GM23338 (cell line): ENCODE results near the gene MKLN1. TPM values are rescaled to one million over a fixed set of nuclear protein-coding genes. Genes with fewer than 3 reads are reported as not detected.

Experiments used
- ATAC-seq: fragments of 200-7000 bp; cut with Tn5 transposase; 3 replicates; pipeline ENCODE4 v1.9.1; 2020
- DNase-seq: peaks from one replicate; pipeline ENCODE4 v3.0.0-alpha.2; 2015; ENCODE audit warnings: low spot score
- H2AFZ ChIP-seq: fragments of 200-600 bp; sonication (generic); 2 replicates; pipeline ENCODE4 v1.8.0; 2016; ENCODE audit warnings: antibody characterized with exemption, mild to moderate bottlenecking, moderate library complexity
- H3F3A ChIP-seq: fragments of 200-600 bp; sonication (generic); replicated peaks from 2 replicates; pipeline ENCODE4 v1.8.0; 2017; ENCODE audit warnings: antibody characterized with exemption, mixed run types, low read depth
- H3K27ac ChIP-seq: fragments of 200-600 bp; sonication (generic); 2 replicates; pipeline ENCODE4 v1.6.1; 2016; ENCODE audit warnings: low read depth
- H3K27me3 ChIP-seq: fragments of 200-600 bp; sonication (generic); 2 replicates; pipeline ENCODE4 v1.8.0; 2016; ENCODE audit warnings: mild to moderate bottlenecking, mixed run types, moderate library complexity; ENCODE audit not compliant: insufficient read depth
- H3K36me3 ChIP-seq: fragments of 200-600 bp; sonication (generic); 2 replicates; pipeline ENCODE4 v1.8.0; 2016; ENCODE audit warnings: mild to moderate bottlenecking; ENCODE audit not compliant: insufficient read depth
- H3K4me1 ChIP-seq: fragments of 200-600 bp; sonication (generic); 2 replicates; pipeline ENCODE4 v1.8.0; 2016; ENCODE audit warnings: mild to moderate bottlenecking, moderate library complexity; ENCODE audit not compliant: insufficient read depth
- H3K4me2 ChIP-seq: fragments of 200-600 bp; sonication (generic); 2 replicates; pipeline ENCODE4 v1.7.1; 2017; ENCODE audit warnings: mixed run types
- H3K4me3 ChIP-seq: fragments of 200-600 bp; sonication (generic); 2 replicates; pipeline ENCODE4 v1.6.1; 2016; ENCODE audit warnings: mixed run types
- H3K79me2 ChIP-seq: fragments of 200-600 bp; sonication (generic); replicated peaks from 2 replicates; pipeline ENCODE4 v1.8.0; 2017; ENCODE audit warnings: mild to moderate bottlenecking; ENCODE audit not compliant: insufficient read depth
- H3K9me2 ChIP-seq: fragments of 200-600 bp; sonication (generic); 2 replicates; pipeline ENCODE4 v1.8.0; 2017; ENCODE audit not compliant: insufficient read depth
- H4K20me1 ChIP-seq: fragments of 200-600 bp; sonication (generic); replicated peaks from 2 replicates; pipeline ENCODE4 v1.8.0; 2017; ENCODE audit warnings: mild to moderate bottlenecking; ENCODE audit not compliant: insufficient read depth
- H3K27ac Mint-ChIP-seq: 2 replicates; pipeline ENCODE4 v1.8.0; 2020; ENCODE audit warnings: inconsistent platforms, mild to moderate bottlenecking, moderate library complexity, mixed read lengths
- H3K27me3 Mint-ChIP-seq: 3 replicates; pipeline ENCODE4 v1.8.0; 2022; ENCODE audit warnings: low read depth, mild to moderate bottlenecking, moderate library complexity, mixed read lengths, inconsistent platforms; ENCODE audit not compliant: insufficient read depth, poor library complexity
- H3K36me3 Mint-ChIP-seq: 3 replicates; pipeline ENCODE4 v1.8.0; 2021; ENCODE audit warnings: low read depth, mild to moderate bottlenecking, inconsistent platforms, moderate library complexity, mixed read lengths
- H3K4me1 Mint-ChIP-seq: 3 replicates; pipeline ENCODE4 v1.8.0; 2020; ENCODE audit warnings: mild to moderate bottlenecking, inconsistent platforms, mixed read lengths
- H3K4me3 Mint-ChIP-seq: 3 replicates; pipeline ENCODE4 v1.8.0; 2021; ENCODE audit warnings: moderate library complexity, mild to moderate bottlenecking, inconsistent platforms, mixed read lengths
- H3K9me3 Mint-ChIP-seq: 3 replicates; pipeline ENCODE4 v1.8.0; 2020; ENCODE audit warnings: moderate library complexity, mild to moderate bottlenecking, inconsistent platforms, mixed read lengths
- CREB1 ChIP-seq: fragments of 250-450 bp; sonication (Bioruptor Pico); IDR thresholded peaks from 2 replicates; pipeline ENCODE4 v1.5.0; 2020; ENCODE audit warnings: low read depth, mild to moderate bottlenecking, moderate library complexity
- ETS1 ChIP-seq: IDR thresholded peaks from 2 replicates; pipeline ENCODE4 v1.6.1; 2016; ENCODE audit warnings: antibody characterized with exemption
- EZH2 ChIP-seq: fragments of 200-600 bp; sonication (generic); IDR thresholded peaks from one replicate; pipeline ENCODE4 v1.8.0; 2017; ENCODE audit warnings: antibody characterized with exemption, mild to moderate bottlenecking, low read depth; ENCODE audit not compliant: unreplicated experiment
- EZH2phosphoT487 ChIP-seq: fragments of 200-600 bp; sonication (generic); IDR thresholded peaks from one replicate; pipeline ENCODE4 v1.8.1; 2018; ENCODE audit warnings: antibody characterized with exemption; ENCODE audit not compliant: unreplicated experiment
- JUNB ChIP-seq: IDR thresholded peaks from one replicate; pipeline ENCODE4 v1.6.1; 2016; ENCODE audit warnings: antibody characterized with exemption; ENCODE audit not compliant: unreplicated experiment
- NANOG ChIP-seq: IDR thresholded peaks from 2 replicates; pipeline ENCODE4 v1.6.1; 2016; ENCODE audit warnings: antibody characterized with exemption, borderline replicate concordance
- POLR2AphosphoS5 ChIP-seq: IDR thresholded peaks from 2 replicates; pipeline ENCODE4 v1.6.1; 2016; ENCODE audit warnings: antibody characterized with exemption, low read depth
- STAT1 ChIP-seq: IDR thresholded peaks from one replicate; pipeline ENCODE4 v1.6.1; 2016; ENCODE audit warnings: antibody characterized with exemption; ENCODE audit not compliant: unreplicated experiment
- ZNF114 ChIP-seq: fragments of 250-450 bp; sonication (Bioruptor Pico); IDR thresholded peaks from 2 replicates; pipeline ENCODE4 v1.5.0; 2020; ENCODE audit warnings: mild to moderate bottlenecking, moderate library complexity
- ZNF331 ChIP-seq: fragments of 250-450 bp; sonication (Bioruptor Pico); IDR thresholded peaks from 2 replicates; pipeline ENCODE4 v1.5.0; 2020; ENCODE audit warnings: low read depth, mild to moderate bottlenecking, moderate library complexity
- polyA plus RNA-seq: library from polyadenylated mRNA; unstranded; fragments of >200 nt; fragmentation: Nextera tagmentation; extraction: Ambion mirVana; gene quantifications from 2 replicates; pipeline ENCODE4 v1.2.1, GENCODE V29; 2016
- total RNA-seq: library from RNA; depleted of rRNA; stranded (reverse); fragments of >200 nt; shearing (Covaris generic); gene quantifications from 2 replicates; pipeline ENCODE4 v1.2.3, GENCODE V29; 2014
- TF ChIP-seq, protein P1 (sequence below), 2 experiments: fragments of 200-600 bp in 1 of 2; sonication (generic) in 1 of 2; conservative IDR thresholded peaks; 2 replicates each; pipeline versions ENCODE4 v1.5.1 to v1.6.1; 2016 to 2017; ENCODE audit warnings: antibody characterized with exemption in 2 of 2, low read depth in 2 of 2, mild to moderate bottlenecking in 2 of 2, moderate library complexity in 1 of 2
- TF ChIP-seq, protein P2 (sequence below): IDR thresholded peaks from one replicate; pipeline ENCODE4 v1.6.1; 2018; ENCODE audit warnings: antibody characterized with exemption; ENCODE audit not compliant: unreplicated experiment
- TF ChIP-seq, protein P3 (sequence below): fragments of 250-450 bp; sonication (Bioruptor Pico); IDR thresholded peaks from 2 replicates; pipeline ENCODE4 v1.5.0; 2020; ENCODE audit warnings: mild to moderate bottlenecking, moderate library complexity

MKLN1 gene
- total and polyA plus RNA-seq, 2 experiments from 2014 or later: 25.3 to 46.5 TPM

DNA sequence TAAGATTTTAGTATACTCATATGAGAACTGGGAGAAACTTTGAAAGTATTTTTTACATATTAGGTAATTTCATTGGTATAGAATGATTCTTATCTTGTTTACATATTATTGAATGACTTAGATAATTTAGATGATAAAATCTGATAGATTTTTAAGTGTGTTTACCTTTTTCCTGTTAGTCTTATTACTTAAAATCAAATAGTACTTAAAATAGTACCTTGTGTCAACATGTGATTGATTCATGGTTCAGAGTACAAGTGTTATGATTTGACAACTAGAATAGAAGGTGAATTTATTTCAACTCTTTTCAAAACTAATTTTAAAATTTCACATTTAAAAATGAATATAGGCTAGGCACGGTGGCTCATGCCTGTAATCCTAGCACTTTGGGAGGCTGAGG lies 4.1 kb downstream of the MKLN1 start:
- Histone ChIP-seq H4K20me1 (peaks cover 19% of the 10 kb centered on the region), H3K4me3 (no peak overlapping the region), H3K4me1 (peaks cover 20% of the 10 kb centered on the region), H3K36me3 (0 out of 2 replicates have a peak, but pooled peaks cover 2% of the 10 kb centered on the region), H3K27ac (no peak overlapping the region), H3K9me2 (no peaks in the 10 kb centered on the region), H3K4me2 (no peak overlapping the region), H3F3A (no peaks in the 10 kb centered on the region), H3K27me3 (no peaks in the 10 kb centered on the region), H2AFZ (no peak overlapping the region), H3K79me2 (peaks cover 90% of the 10 kb centered on the region)
- H3K9me3 Mint-ChIP-seq: peaks cover 11% of the 10 kb centered on the region
- no peaks in the 10 kb centered on the region for H3K27me3 Mint-ChIP-seq
- H3K4me3 Mint-ChIP-seq: no peak overlapping the region
- no peak for TF ChIP-seq CREB1 (CRISPR knock-in tag)
- TF ChIP-seq, protein P1, sequence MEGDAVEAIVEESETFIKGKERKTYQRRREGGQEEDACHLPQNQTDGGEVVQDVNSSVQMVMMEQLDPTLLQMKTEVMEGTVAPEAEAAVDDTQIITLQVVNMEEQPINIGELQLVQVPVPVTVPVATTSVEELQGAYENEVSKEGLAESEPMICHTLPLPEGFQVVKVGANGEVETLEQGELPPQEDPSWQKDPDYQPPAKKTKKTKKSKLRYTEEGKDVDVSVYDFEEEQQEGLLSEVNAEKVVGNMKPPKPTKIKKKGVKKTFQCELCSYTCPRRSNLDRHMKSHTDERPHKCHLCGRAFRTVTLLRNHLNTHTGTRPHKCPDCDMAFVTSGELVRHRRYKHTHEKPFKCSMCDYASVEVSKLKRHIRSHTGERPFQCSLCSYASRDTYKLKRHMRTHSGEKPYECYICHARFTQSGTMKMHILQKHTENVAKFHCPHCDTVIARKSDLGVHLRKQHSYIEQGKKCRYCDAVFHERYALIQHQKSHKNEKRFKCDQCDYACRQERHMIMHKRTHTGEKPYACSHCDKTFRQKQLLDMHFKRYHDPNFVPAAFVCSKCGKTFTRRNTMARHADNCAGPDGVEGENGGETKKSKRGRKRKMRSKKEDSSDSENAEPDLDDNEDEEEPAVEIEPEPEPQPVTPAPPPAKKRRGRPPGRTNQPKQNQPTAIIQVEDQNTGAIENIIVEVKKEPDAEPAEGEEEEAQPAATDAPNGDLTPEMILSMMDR (conservative IDR thresholded peaks at IDR 0.05; ENCODE audit: low read depth in 2 of 2): no peak
- no peak for TF ChIP-seq ETS1
- no peak for TF ChIP-seq ZNF114
- no peak for TF ChIP-seq EZH2
- no peak for TF ChIP-seq JUNB
- no peak for TF ChIP-seq STAT1
- no peak for TF ChIP-seq EZH2phosphoT487
- TF ChIP-seq, protein P2, sequence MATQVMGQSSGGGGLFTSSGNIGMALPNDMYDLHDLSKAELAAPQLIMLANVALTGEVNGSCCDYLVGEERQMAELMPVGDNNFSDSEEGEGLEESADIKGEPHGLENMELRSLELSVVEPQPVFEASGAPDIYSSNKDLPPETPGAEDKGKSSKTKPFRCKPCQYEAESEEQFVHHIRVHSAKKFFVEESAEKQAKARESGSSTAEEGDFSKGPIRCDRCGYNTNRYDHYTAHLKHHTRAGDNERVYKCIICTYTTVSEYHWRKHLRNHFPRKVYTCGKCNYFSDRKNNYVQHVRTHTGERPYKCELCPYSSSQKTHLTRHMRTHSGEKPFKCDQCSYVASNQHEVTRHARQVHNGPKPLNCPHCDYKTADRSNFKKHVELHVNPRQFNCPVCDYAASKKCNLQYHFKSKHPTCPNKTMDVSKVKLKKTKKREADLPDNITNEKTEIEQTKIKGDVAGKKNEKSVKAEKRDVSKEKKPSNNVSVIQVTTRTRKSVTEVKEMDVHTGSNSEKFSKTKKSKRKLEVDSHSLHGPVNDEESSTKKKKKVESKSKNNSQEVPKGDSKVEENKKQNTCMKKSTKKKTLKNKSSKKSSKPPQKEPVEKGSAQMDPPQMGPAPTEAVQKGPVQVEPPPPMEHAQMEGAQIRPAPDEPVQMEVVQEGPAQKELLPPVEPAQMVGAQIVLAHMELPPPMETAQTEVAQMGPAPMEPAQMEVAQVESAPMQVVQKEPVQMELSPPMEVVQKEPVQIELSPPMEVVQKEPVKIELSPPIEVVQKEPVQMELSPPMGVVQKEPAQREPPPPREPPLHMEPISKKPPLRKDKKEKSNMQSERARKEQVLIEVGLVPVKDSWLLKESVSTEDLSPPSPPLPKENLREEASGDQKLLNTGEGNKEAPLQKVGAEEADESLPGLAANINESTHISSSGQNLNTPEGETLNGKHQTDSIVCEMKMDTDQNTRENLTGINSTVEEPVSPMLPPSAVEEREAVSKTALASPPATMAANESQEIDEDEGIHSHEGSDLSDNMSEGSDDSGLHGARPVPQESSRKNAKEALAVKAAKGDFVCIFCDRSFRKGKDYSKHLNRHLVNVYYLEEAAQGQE: no peak
- TF ChIP-seq POLR2AphosphoS5: no peak
- no peak for TF ChIP-seq NANOG
- TF ChIP-seq ZNF331 (CRISPR knock-in tag): no peak
- TF ChIP-seq, protein P3, sequence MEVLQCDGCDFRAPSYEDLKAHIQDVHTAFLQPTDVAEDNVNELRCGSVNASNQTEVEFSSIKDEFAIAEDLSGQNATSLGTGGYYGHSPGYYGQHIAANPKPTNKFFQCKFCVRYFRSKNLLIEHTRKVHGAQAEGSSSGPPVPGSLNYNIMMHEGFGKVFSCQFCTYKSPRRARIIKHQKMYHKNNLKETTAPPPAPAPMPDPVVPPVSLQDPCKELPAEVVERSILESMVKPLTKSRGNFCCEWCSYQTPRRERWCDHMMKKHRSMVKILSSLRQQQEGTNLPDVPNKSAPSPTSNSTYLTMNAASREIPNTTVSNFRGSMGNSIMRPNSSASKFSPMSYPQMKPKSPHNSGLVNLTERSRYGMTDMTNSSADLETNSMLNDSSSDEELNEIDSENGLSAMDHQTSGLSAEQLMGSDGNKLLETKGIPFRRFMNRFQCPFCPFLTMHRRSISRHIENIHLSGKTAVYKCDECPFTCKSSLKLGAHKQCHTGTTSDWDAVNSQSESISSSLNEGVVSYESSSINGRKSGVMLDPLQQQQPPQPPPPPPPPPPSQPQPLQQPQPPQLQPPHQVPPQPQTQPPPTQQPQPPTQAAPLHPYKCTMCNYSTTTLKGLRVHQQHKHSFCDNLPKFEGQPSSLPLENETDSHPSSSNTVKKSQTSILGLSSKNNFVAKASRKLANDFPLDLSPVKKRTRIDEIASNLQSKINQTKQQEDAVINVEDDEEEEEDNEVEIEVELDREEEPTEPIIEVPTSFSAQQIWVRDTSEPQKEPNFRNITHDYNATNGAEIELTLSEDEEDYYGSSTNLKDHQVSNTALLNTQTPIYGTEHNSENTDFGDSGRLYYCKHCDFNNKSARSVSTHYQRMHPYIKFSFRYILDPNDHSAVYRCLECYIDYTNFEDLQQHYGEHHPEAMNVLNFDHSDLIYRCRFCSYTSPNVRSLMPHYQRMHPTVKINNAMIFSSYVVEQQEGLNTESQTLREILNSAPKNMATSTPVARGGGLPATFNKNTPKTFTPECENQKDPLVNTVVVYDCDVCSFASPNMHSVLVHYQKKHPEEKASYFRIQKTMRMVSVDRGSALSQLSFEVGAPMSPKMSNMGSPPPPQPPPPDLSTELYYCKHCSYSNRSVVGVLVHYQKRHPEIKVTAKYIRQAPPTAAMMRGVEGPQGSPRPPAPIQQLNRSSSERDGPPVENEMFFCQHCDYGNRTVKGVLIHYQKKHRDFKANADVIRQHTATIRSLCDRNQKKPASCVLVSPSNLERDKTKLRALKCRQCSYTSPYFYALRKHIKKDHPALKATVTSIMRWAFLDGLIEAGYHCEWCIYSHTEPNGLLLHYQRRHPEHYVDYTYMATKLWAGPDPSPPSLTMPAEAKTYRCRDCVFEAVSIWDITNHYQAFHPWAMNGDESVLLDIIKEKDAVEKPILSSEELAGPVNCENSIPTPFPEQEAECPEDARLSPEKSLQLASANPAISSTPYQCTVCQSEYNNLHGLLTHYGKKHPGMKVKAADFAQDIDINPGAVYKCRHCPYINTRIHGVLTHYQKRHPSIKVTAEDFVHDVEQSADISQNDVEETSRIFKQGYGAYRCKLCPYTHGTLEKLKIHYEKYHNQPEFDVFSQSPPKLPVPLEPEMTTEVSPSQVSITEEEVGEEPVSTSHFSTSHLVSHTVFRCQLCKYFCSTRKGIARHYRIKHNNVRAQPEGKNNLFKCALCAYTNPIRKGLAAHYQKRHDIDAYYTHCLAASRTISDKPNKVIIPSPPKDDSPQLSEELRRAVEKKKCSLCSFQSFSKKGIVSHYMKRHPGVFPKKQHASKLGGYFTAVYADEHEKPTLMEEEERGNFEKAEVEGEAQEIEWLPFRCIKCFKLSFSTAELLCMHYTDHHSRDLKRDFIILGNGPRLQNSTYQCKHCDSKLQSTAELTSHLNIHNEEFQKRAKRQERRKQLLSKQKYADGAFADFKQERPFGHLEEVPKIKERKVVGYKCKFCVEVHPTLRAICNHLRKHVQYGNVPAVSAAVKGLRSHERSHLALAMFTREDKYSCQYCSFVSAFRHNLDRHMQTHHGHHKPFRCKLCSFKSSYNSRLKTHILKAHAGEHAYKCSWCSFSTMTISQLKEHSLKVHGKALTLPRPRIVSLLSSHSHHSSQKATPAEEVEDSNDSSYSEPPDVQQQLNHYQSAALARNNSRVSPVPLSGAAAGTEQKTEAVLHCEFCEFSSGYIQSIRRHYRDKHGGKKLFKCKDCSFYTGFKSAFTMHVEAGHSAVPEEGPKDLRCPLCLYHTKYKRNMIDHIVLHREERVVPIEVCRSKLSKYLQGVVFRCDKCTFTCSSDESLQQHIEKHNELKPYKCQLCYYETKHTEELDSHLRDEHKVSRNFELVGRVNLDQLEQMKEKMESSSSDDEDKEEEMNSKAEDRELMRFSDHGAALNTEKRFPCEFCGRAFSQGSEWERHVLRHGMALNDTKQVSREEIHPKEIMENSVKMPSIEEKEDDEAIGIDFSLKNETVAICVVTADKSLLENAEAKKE: no peak
- H3K4me1 Mint-ChIP-seq: peaks cover 20% of the 10 kb centered on the region
- no peak for ATAC-seq
- no peak overlapping the region for H3K27ac Mint-ChIP-seq
- no peak for DNase-seq
- peaks cover 19% of the 10 kb centered on the region for H3K36me3 Mint-ChIP-seq
